ENCODE results near the gene COL8A1.

DNA sequence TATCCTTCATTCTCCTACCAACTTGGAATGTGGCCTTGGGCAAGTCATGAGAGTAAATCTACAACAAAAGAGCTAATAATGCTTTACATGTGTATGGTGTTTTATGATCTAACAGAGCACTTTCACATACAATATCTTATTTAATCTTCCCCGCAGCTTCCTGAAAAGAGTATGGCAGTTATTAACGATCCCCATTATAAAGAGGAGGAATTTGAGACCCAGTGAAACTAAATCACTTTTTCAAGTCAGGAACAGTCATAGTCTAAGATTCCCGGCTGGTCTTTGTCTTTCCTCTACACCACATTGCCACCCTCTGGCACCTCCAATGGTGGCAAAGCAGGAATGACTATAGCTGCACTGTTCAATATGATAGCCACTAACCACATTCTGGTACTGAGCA lies 109.5 kb downstream of the COL8A1 start:
- TF ChIP-seq TCF7L2 (IDR thresholded peaks at IDR 0.05; ENCODE audit: borderline replicate concordance, extremely low read depth, insufficient read depth, insufficient read length) (no peak), POLR2A (IDR thresholded peaks at IDR 0.05; ENCODE audit: borderline replicate concordance, extremely low read depth, insufficient read depth, insufficient read length) (no peak), RAD21 (IDR thresholded peaks at IDR 0.05; ENCODE audit: low read depth) (peak; percentile 52)

Measured in HCT116 (cell line).